Lower leg skin (tissue), 4 donors: Measurements from ENCODE around the gene GJB5. TPM values are rescaled to one million over a fixed set of nuclear protein-coding genes. Genes with fewer than 3 reads are reported as not detected.

Source experiments
- DNase-seq, 2 donors: peaks; one replicate each; pipeline ENCODE4 v3.0.0-alpha.2; 2019; ENCODE audit warnings: low spot score in 2 of 2
- H3K4me3 ChIP-seq: fragments of 200-600 bp; sonication (generic); 2 replicates; pipeline ENCODE4 v1.5.1; 2017; ENCODE audit warnings: mild to moderate bottlenecking, low read depth; ENCODE audit not compliant: poor library complexity, severe bottlenecking
- POLR2A ChIP-seq, 2 donors: fragments of 450-650 bp; IDR thresholded peaks; one replicate each; pipeline ENCODE4 v1.6.1; 2016 to 2017; ENCODE audit warnings: antibody characterized with exemption in 2 of 2, mild to moderate bottlenecking in 1 of 2, moderate library complexity in 1 of 2
- WGBS, 2 donors: methylation state at CpG; one replicate each; pipeline ENCODE4 v1.1.5; 2018; 5-methylcytosine and 5-hydroxymethylcytosine counted together
- intact Hi-C: fragments of 100-400 bp; cut with DNase I; formaldehyde crosslinking; loops from one replicate; pipeline ENCODE4 v1.15.0; 2023; ENCODE audit warnings: low total_unique reads
- total RNA-seq, 4 donors: library from RNA; depleted of rRNA; stranded (reverse); fragments of >200 nt; gene quantifications; one replicate each; pipeline ENCODE4 v1.1.0, GENCODE V29; 2016
- TF ChIP-seq, protein P1 (sequence below), 3 donors: fragments of 450-650 bp; IDR thresholded peaks; one replicate each; pipeline ENCODE4 v1.5.1; 2016; ENCODE audit warnings: antibody characterized with exemption in 3 of 3, mild to moderate bottlenecking in 3 of 3, moderate library complexity in 2 of 3

The GJB5 gene
- total RNA-seq, 4 donors from 2014 or later = 105 to 156 (median 134) TPM

- no peak overlapping the region for H3K4me3 ChIP-seq
- DNase-seq = no peak
- no peak for TF ChIP-seq POLR2A (IDR thresholded peaks at IDR 0.05)
- TF ChIP-seq, protein P1, sequence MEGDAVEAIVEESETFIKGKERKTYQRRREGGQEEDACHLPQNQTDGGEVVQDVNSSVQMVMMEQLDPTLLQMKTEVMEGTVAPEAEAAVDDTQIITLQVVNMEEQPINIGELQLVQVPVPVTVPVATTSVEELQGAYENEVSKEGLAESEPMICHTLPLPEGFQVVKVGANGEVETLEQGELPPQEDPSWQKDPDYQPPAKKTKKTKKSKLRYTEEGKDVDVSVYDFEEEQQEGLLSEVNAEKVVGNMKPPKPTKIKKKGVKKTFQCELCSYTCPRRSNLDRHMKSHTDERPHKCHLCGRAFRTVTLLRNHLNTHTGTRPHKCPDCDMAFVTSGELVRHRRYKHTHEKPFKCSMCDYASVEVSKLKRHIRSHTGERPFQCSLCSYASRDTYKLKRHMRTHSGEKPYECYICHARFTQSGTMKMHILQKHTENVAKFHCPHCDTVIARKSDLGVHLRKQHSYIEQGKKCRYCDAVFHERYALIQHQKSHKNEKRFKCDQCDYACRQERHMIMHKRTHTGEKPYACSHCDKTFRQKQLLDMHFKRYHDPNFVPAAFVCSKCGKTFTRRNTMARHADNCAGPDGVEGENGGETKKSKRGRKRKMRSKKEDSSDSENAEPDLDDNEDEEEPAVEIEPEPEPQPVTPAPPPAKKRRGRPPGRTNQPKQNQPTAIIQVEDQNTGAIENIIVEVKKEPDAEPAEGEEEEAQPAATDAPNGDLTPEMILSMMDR (IDR thresholded peaks at IDR 0.05) = no peak
- intact Hi-C loops = no loop called here
- WGBS, 2 donors = 64 to 65% methylated on average over 7 of the region's 7 CpGs
These were observed 42.7 kb upstream of the GJB5 start for GRCh38 chr1:34712007-34712688.

DNA sequence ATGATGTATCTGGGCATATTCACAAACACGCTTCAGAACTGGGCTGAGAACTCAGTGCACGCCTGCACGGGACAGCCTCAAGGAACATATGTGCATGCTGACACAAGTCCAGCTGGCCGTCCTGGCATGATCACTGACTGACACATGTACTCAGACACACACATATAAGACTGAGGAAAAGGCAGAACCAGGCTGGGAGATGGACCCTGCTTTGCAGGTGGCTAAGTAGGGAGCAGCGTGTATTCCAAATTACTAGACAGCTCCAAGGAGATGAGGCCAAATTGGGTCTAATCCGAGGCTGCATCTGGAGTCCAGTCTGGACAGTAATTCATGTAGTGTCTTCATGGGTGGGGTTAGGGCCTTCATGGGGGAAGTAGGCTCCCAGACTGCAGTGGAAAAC lies 41.4 kb upstream of the GJB5 start:
- TF ChIP-seq, protein P1 (IDR thresholded peaks at IDR 0.05) = no peak
- no peak for TF ChIP-seq POLR2A (IDR thresholded peaks at IDR 0.05)
- intact Hi-C loops = no loop called here
- WGBS, 2 donors = 44 to 66% methylated on average over 6 of the region's 6 CpGs
- H3K4me3 ChIP-seq = no peak overlapping the region
- no peak for DNase-seq

DNA sequence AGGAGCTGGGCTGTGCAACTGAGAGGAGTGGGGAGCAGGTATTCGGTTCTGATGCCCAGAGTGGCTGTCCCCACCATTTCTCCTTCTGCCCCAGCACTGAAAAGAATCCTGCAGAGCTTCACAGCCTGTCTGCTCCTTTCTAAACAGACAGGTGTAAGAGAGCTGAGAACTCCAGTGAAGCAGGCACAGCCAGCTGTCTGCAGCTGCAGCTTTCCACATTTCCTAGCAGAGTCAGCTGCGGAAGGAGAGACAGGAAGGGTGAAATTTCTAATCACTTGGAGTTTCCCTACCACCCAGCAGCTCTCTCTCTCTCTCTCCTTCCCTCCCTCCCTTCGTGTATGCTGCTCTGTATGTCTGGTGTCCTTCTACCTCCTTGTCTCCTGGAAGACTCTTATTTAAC lies 40.5 kb upstream of the GJB5 start:
- DNase-seq = no peak
- TF ChIP-seq, protein P1 (IDR thresholded peaks at IDR 0.05) = no peak
- TF ChIP-seq POLR2A (IDR thresholded peaks at IDR 0.05) = no peak
- intact Hi-C loops = no loop called here
- WGBS, 2 donors = 46 to 48% methylated on average over 3 of the region's 3 CpGs
- H3K4me3 ChIP-seq = no peak overlapping the region

DNA sequence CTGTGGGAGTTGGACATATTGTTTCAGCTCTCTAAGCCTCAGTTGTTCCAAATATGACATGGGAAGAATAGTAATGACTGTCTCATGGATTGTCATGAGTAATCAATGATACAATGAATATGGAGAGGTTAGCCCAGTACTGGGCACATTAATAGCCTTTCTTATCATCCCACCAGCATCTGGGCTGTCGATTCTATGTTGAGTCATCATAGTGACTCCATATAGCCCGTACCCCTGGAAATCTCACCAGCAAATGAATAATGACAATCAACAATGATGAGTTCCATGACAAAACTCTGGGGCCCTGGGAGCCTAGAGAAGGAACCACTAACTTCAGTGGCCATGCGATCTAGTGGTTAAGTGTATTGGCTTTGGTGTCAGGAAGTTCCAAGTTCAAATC lies 39.7 kb upstream of the GJB5 start:
- H3K4me3 ChIP-seq = no peak overlapping the region
- 75 to 77% methylated on average over 3 of the region's 3 CpGs for WGBS, 2 donors
- intact Hi-C loops = no loop called here
- DNase-seq = no peak
- TF ChIP-seq, protein P1 (IDR thresholded peaks at IDR 0.05) = no peak
- no peak for TF ChIP-seq POLR2A (IDR thresholded peaks at IDR 0.05)

DNA sequence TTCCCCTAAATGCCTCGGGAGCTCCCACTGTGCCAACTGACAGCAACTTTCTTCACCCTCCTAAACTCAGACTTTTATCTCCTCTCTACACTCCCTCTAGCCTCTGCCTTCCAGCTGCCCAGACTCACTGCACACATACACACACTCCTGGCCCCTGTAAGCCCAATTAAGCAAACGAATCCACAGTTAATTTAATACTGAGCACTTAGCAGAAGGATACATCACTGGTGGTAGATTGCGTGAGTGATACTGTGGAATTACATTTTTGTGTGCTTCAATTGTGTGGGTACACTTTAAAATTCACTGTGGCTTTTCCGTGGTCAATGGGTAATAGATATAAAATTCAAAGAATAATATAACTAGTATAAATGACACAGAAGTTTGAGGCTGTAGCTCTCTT lies 33.6 kb upstream of the GJB5 start:
- TF ChIP-seq, protein P1 (IDR thresholded peaks at IDR 0.05) = no peak
- no peak for TF ChIP-seq POLR2A (IDR thresholded peaks at IDR 0.05)
- intact Hi-C loops = no loop called here
- no peak for DNase-seq
- no peak overlapping the region for H3K4me3 ChIP-seq
- WGBS, 2 donors = 71 to 76% methylated on average over 4 of the region's 4 CpGs
